GM12878 (cell line): ENCODE data around the gene TDRD7. TPM values are rescaled to one million over a fixed set of nuclear protein-coding genes. Genes with fewer than 3 reads are reported as not detected.

ENCODE experiments used
- ATAC-seq: fragments of 200-7000 bp; cut with Tn5 transposase; 3 replicates; pipeline ENCODE4 v1.9.1; 2020; ENCODE audit warnings: mild to moderate bottlenecking, moderate library complexity
- BruUV-seq: library from RNA; stranded (reverse); fragments of 400-500 nt; replicated peaks from 2 replicates; lab custom pipeline; 2021; lab: Mats Ljungman, UMichigan
- CTCF ChIA-PET: fragments of 300-600 bp; sonication (Branson Sonifier 250); formaldehyde crosslinking; extraction: SDS; loops from one replicate; lab custom pipeline; 2021; ENCODE audit warnings: inconsistent platforms; lab: Yijun Ruan, JAX
- POLR2A ChIA-PET: fragments of 350-600 bp; formaldehyde crosslinking; extraction: SDS; loops from one replicate; lab custom pipeline; 2021; ENCODE audit warnings: inconsistent platforms; lab: Charles Lee
- RAD21 ChIA-PET: fragments of 300-600 bp; sonication (Branson Sonifier 250); formaldehyde crosslinking; loops from one replicate; lab custom pipeline; 2023; ENCODE audit warnings: antibody characterized with exemption; ENCODE audit not compliant: unreplicated experiment; lab: Charles Lee
- SMC1A ChIA-PET: fragments of 300-600 bp; sonication (Branson Sonifier 250); formaldehyde crosslinking; loops from one replicate; lab custom pipeline; 2023; ENCODE audit not compliant: unreplicated experiment, uncharacterized antibody; lab: Charles Lee
- DNase-seq: peaks from one replicate; pipeline ENCODE4 v3.0.0-alpha.2; 2011; ENCODE audit warnings: low read depth, low spot score
- FAIRE-seq: peaks from 3 replicates; lab custom pipeline; 2011; peaks lifted over from hg19 to GRCh38; lab: Jason Lieb, UNC
- H2AFZ ChIP-seq: 2 replicates; pipeline ENCODE4 v1.6.0; 2011; ENCODE audit warnings: low read depth, low read length, control low read depth; ENCODE audit not compliant: control insufficient read depth
- H3K27ac ChIP-seq: 2 replicates; pipeline ENCODE4 v1.5.1; 2011; ENCODE audit warnings: control low read depth; ENCODE audit not compliant: control insufficient read depth, insufficient read depth
- H3K27me3 ChIP-seq, 2 experiments: replicated peaks in 1 of 2; 2 replicates each; pipeline versions ENCODE4 v1.6.0 to v1.6.1; 2011; ENCODE audit warnings: low read length in 1 of 2; ENCODE audit not compliant: control insufficient read depth in 2 of 2, insufficient read depth in 2 of 2
- H3K36me3 ChIP-seq, 2 experiments: 2 replicates each; pipeline ENCODE4 v1.5.1; 2011; ENCODE audit warnings: low read length in 1 of 2; ENCODE audit not compliant: control insufficient read depth in 2 of 2, insufficient read depth in 2 of 2
- H3K4me1 ChIP-seq: 2 replicates; pipeline ENCODE4 v1.6.1; 2011; ENCODE audit warnings: mild to moderate bottlenecking, low read length, moderate library complexity, mixed read lengths; ENCODE audit not compliant: control insufficient read depth, insufficient read depth
- H3K4me2 ChIP-seq: 2 replicates; pipeline ENCODE4 v1.6.0; 2011; ENCODE audit warnings: control low read depth; ENCODE audit not compliant: control insufficient read depth, insufficient read depth
- H3K4me3 ChIP-seq: fragments of 200-600 bp; sonication (generic); 2 replicates; pipeline ENCODE4 v1.5.1; 2016
- H3K79me2 ChIP-seq: 2 replicates; pipeline ENCODE4 v1.6.0; 2011; ENCODE audit warnings: low read length; ENCODE audit not compliant: control insufficient read depth, insufficient read depth
- H3K9ac ChIP-seq: 2 replicates; pipeline ENCODE4 v1.8.0; 2011; ENCODE audit warnings: low read length, control low read depth, mixed read lengths; ENCODE audit not compliant: control insufficient read depth, insufficient read depth
- H3K9me3 ChIP-seq: replicated peaks from 3 replicates; pipeline ENCODE4 v1.5.1; 2011; ENCODE audit warnings: mild to moderate bottlenecking, low read length; ENCODE audit not compliant: control insufficient read depth, insufficient read depth
- H4K20me1 ChIP-seq: 2 replicates; pipeline ENCODE4 v1.6.0; 2011; ENCODE audit not compliant: control insufficient read depth, insufficient read depth
- HCFC1 ChIP-seq: fragments of 150-350 bp; IDR thresholded peaks from 2 replicates; pipeline ENCODE4 v1.6.1; 2014; ENCODE audit warnings: low read length
- HDAC6 ChIP-seq: fragments of 200-600 bp; sonication (generic); IDR thresholded peaks from one replicate; pipeline ENCODE4 v1.8.0; 2017; ENCODE audit warnings: antibody characterized with exemption; ENCODE audit not compliant: unreplicated experiment
- SIN3A ChIP-seq: IDR thresholded peaks from 2 replicates; pipeline ENCODE4 v1.6.1; 2012; ENCODE audit warnings: low read depth, low read length, improper control_type of control experiment
- SIX5 ChIP-seq: IDR thresholded peaks from 2 replicates; pipeline ENCODE4 v1.6.1; 2011; ENCODE audit warnings: mild to moderate bottlenecking, low read depth, low read length, moderate library complexity; ENCODE audit not compliant: severe bottlenecking
- WGBS: methylation state at CpG from one replicate; pipeline ENCODE4 v1.1.6; 2016; ENCODE audit warnings: low lambda C conversion rate; ENCODE audit not compliant: insufficient replicate concordance, insufficient coverage; ENCODE audit errors: missing lambda C conversion rate; 5-methylcytosine and 5-hydroxymethylcytosine counted together
- in situ Hi-C: fragments of 300-500 bp; cut with MboI; formaldehyde crosslinking; loops from 9 replicates; pipeline ENCODE4 v1.14.3; 2018; ENCODE audit warnings: mixed read lengths
- intact Hi-C: fragments of 100-400 bp; cut with micrococcal nuclease; formaldehyde crosslinking; loops from one replicate; pipeline ENCODE4 v1.14.2; 2022; ENCODE audit not compliant: unreplicated experiment
- polyA plus RNA-seq, 11 experiments: library from polyadenylated mRNA; depleted of rRNA in 4 of 11; unstranded in 6 of 11; stranded (reverse) in 5 of 11; fragments of >200 nt; fragmentation: Nextera tagmentation in 4 of 11; fragmentation: Illumina TruSeq in 1 of 11; extraction: Ambion mirVana in 4 of 11; extraction: Trizol in 1 of 11; gene quantifications; 1 replicate in 1 of 11; 2 replicates in 10 of 11; pipeline versions ENCODE4 v1.2.1 to v1.2.3, GENCODE V29; 2011 to 2016; ENCODE audit warnings: inconsistent platforms in 2 of 11, missing spikeins in 2 of 11, low read depth in 1 of 11
- total RNA-seq, 4 experiments: library from RNA; depleted of rRNA in 3 of 4; stranded (reverse); fragments of >200 nt in 3 of 4; fragmentation: Illumina TruSeq in 1 of 4; extraction: Trizol in 1 of 4; gene quantifications; 2 replicates each; pipeline versions ENCODE4 v1.2.1 to v1.2.3, GENCODE V29; 2013 to 2021
- TF ChIP-seq, protein P1 (sequence below): fragments of 450-650 bp; conservative IDR thresholded peaks from 2 replicates; pipeline ENCODE4 v1.6.1; 2017; ENCODE audit warnings: mild to moderate bottlenecking, moderate library complexity

The TDRD7 gene
- total and polyA plus RNA-seq, 10 of the 15 experiments (the other 5 are each of a cell fraction or from before 2014, with no cell fraction given): 5.7 to 26.4 (median 16.2) TPM

DNA sequence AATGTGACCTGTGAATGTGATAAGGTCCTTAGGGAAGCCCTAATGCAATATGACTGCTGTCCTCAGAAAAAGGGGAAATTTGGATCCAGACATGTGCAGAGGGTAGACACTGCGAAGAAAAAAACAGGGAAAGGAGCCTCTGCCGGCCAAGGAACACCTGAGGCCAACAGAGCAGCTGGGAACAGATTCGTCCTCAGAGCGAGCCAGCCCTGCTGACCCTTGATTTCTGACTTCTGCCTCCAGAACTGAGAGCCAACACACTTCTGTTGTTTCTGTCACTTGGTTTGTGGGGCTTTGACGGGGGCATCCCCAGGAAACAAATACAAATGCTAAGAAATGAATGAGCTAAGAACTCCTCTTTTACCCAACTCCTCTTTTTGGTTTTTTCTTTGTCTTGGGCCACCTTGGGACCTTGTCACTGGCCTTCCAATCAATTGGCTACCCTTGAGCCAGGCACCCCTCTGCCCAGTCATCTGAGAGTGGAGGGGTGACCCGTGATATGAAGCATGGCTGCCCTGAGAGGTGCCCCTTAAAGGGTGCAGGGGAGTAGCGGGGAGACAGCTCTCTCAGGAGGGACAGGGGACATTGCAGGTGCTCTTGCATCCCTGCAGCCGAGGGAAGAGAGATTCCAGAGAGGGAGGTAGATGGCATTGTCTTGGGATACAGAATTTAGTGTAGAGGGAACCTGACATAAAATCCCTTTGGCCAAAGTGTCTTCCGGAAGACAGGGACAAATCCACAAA is 106.4 kb downstream of the TDRD7 start:
- DNase-seq (no peak), FAIRE-seq (no peak), ATAC-seq (no peak; the same call in 2 of the 3 replicates)
- intact Hi-C loops (no loop called here), in situ Hi-C loops (no loop called here)
- H3K9me3 ChIP-seq: no peaks in the 10 kb centered on the region
- no peak overlapping the region for H3K9ac ChIP-seq
- 73% methylated on average over 9 of the region's 9 CpGs for WGBS
- H3K36me3 ChIP-seq: peaks cover 0 to 2% of the 10 kb centered on the region in 2 experiments; a peak in 1 of 4 replicates
- ChIA-PET SMC1A (interaction anchor here (0.6 to 2.8 kb wide), 10 partner anchors 7 to 899 kb away, joined by 3 to 12 read pairs (median 4); no protein-coding TSS in a partner anchor), RAD21 (interaction anchor here (1.1 kb wide), 1 partner anchor 49 kb away, joined by 3 read pairs; no protein-coding TSS in a partner anchor), CTCF (interaction anchor here (1.1 to 2.8 kb wide), 9 partner anchors 8 to 98 kb away, joined by 3 to 14 read pairs (median 4); no protein-coding TSS in a partner anchor), POLR2A (interaction anchor here (1.3 to 1.6 kb wide), 2 partner anchors 7 to 11 kb away, joined by 5 to 6 read pairs; no protein-coding TSS in a partner anchor)
- H3K4me1 ChIP-seq: peaks cover 11% of the 10 kb centered on the region; the same call in 1 of the 2 replicates
- H4K20me1 ChIP-seq: no peaks in the 10 kb centered on the region
- TF ChIP-seq HDAC6 (no peak), SIN3A (no peak), SIX5 (no peak), HCFC1 (no peak)
- TF ChIP-seq, protein P1, sequence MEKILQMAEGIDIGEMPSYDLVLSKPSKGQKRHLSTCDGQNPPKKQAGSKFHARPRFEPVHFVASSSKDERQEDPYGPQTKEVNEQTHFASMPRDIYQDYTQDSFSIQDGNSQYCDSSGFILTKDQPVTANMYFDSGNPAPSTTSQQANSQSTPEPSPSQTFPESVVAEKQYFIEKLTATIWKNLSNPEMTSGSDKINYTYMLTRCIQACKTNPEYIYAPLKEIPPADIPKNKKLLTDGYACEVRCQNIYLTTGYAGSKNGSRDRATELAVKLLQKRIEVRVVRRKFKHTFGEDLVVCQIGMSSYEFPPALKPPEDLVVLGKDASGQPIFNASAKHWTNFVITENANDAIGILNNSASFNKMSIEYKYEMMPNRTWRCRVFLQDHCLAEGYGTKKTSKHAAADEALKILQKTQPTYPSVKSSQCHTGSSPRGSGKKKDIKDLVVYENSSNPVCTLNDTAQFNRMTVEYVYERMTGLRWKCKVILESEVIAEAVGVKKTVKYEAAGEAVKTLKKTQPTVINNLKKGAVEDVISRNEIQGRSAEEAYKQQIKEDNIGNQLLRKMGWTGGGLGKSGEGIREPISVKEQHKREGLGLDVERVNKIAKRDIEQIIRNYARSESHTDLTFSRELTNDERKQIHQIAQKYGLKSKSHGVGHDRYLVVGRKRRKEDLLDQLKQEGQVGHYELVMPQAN: no peak
- H3K79me2 ChIP-seq: peaks cover 11% of the 10 kb centered on the region
- H2AFZ ChIP-seq: no peak overlapping the region
- no peak overlapping the region for H3K4me2 ChIP-seq
- no TSS peak for BruUV-seq
- no peak overlapping the region for H3K27ac ChIP-seq
- H3K4me3 ChIP-seq: no peak overlapping the region
- H3K27me3 ChIP-seq: no peaks in the 10 kb centered on the region
